Measurements from ENCODE around the gene AFAP1.
A peak's percentile ranks its signal among the peaks of the same experiment; 100 is the strongest.

Gene AFAP1

DNA sequence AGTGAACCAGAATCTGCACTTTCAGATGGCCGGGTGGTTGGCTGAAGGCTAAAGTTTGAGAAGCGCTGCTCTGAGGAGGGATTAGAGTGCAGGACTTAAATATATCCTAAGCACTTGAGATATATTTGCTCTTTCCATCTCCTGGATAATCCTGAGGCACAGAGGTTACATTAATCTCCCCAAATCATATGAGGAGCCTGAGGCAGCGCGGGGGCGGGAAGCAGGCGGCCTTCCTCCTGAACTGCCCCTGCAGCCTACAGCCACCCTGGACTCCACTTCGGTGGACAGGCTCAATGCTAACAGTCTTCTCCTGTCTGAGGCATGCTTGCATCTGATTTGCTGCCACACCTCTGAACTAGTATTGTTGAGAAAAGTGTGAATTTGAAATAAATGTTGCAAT lies 72.5 kb downstream of the AFAP1 start:
- H3K4me3 ChIP-seq (replicated peaks; ENCODE audit: low read depth, low read length), result no peak overlapping the region
- DNase-seq (ENCODE audit: low read depth), result no peak
- TF ChIP-seq, protein P1, sequence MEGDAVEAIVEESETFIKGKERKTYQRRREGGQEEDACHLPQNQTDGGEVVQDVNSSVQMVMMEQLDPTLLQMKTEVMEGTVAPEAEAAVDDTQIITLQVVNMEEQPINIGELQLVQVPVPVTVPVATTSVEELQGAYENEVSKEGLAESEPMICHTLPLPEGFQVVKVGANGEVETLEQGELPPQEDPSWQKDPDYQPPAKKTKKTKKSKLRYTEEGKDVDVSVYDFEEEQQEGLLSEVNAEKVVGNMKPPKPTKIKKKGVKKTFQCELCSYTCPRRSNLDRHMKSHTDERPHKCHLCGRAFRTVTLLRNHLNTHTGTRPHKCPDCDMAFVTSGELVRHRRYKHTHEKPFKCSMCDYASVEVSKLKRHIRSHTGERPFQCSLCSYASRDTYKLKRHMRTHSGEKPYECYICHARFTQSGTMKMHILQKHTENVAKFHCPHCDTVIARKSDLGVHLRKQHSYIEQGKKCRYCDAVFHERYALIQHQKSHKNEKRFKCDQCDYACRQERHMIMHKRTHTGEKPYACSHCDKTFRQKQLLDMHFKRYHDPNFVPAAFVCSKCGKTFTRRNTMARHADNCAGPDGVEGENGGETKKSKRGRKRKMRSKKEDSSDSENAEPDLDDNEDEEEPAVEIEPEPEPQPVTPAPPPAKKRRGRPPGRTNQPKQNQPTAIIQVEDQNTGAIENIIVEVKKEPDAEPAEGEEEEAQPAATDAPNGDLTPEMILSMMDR (IDR thresholded peaks at IDR 0.05; ENCODE audit: low read length, missing control alignments), result no peak

DNA sequence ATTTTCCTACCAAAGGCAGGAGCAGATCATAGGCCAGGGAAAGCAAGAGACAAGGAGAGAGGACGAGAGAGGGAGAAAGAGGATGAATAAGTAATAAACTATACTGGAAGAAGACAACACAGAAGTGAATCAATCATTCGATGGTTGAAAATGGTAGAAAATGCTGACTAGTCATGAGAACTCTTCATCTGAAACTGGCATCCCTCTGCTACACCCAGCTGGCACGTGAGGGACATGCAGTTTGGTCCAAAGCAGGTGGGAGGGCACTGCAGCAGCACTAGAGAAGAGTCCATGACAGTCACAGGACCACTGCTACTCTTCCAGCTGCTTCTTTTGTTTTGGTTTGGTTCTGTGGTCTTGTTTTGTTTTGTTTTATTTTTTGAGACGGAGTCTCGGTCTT lies 74.1 kb downstream of the AFAP1 start:
- H3K4me3 ChIP-seq (replicated peaks; ENCODE audit: low read depth, low read length), result no peak overlapping the region
- DNase-seq (ENCODE audit: low read depth), result no peak
- TF ChIP-seq, protein P1 (IDR thresholded peaks at IDR 0.05; ENCODE audit: low read length, missing control alignments), result no peak

DNA sequence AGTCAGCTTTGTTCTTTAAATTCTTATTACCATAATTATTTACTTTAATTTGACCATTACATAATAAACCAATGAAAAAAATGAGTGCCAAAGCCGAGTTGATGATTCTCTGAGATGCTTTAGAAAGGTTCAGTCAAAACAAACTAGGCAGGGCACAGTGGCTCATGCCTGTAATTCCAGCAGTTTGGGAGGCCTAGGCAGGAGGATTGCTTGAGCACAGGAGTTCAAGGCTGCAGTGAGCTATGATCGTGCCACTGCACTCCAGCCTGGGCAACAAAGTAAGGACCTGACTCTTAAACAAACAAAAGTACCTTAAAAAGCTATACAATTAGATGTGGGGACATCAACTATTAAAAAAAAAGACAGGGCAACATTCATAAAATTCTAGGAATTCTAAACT lies 75.0 kb downstream of the AFAP1 start:
- TF ChIP-seq, protein P1 (IDR thresholded peaks at IDR 0.05; ENCODE audit: low read length, missing control alignments), result no peak
- no peak overlapping the region for H3K4me3 ChIP-seq (replicated peaks; ENCODE audit: low read depth, low read length)
- DNase-seq (ENCODE audit: low read depth), result no peak

DNA sequence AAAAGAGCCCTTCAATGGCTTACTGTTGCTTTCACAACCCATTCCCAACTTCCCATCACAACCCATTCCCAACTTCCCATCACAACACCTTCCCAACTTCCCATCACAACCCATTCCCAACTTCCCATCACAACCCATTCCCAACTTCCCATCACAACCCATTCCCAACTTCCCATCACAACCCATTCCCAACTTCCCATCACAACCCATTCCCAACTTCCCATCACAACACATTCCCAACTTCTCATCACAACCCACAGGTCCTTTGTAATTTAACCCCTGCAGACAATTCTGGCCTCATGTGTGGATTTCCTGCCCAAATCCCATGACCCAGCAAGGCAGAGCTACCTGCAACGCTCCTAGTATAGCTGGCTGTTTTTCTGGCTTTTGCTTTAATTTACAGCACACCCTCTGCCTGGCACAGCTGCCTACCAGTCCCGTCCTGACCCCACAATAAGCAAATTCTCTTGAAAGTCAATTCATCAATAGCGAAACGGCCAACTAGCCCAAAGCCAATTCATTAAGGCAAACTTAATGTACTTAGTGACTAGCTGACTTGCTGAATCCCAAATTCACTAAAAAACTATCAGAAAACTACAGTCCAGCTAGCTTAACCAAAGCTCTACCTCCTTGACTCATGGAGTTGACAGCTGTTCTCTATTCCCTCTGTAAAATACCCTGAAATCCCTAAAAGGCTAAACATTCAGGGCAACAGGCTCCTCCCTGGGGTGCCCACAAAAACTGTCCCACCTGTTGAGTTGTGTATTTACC lies 75.6 kb downstream of the AFAP1 start:
- H3K4me3 ChIP-seq (replicated peaks; ENCODE audit: low read depth, low read length), result no peak overlapping the region
- TF ChIP-seq, protein P1 (IDR thresholded peaks at IDR 0.05; ENCODE audit: low read length, missing control alignments), result no peak
- no peak for DNase-seq (ENCODE audit: low read depth)

DNA sequence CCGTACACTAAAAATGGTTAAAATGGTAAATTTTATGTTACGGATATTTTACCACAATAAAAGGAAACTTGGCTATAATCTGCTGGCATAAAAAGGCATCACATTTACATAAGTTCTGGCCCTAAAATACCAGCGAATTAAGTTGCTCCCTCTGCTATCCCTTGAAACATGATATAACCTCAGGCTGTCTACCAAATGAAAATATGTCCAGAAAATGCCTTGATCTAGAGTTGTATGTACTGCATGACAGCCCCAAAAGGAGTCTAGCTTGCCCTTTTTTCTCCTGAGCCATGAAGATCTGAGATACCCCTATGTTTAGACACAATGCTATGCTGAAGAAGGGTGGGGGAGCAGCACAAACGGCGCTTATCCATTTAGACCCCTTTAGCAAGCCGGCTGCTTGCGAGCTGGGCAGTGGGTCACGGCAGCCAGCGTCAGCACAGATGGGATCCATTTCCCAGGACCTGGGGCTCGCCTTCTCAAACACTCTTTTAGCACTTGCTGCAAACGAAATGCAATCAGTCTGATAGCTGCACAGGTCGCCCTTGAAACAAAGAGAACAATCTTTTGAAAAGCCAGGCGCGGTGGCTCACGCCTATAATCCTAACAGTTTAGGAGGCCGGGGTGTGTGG lies 77.0 kb downstream of the AFAP1 start:
- DNase-seq (ENCODE audit: low read depth), result no peak
- TF ChIP-seq, protein P1 (IDR thresholded peaks at IDR 0.05; ENCODE audit: low read length, missing control alignments), result no peak
- H3K4me3 ChIP-seq (replicated peaks; ENCODE audit: low read depth, low read length), result no peak overlapping the region

DNA sequence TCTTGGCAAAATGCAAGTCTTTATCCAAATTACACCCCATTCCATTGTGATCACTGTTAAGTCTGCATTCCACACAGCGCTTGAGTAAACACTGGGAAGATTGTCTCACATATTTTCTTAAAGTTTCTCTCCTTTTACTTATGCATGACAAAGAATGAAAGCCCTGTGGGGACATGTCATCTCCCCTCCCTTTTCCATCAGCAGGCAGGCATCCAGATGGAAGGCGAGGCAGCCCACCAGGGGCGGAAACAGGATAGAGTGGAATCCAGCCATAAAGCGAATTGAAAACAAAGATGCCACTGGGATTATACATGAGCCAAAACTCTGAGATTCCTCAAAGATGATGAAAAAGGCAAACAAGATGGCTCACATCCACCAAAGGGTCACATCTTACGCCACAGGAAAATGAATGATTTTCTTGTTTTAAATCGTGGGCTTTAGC lies 78.2 kb downstream of the AFAP1 start:
- H3K4me3 ChIP-seq (replicated peaks; ENCODE audit: low read depth, low read length), result no peak overlapping the region
- peak; percentile 96 for DNase-seq (ENCODE audit: low read depth)
- TF ChIP-seq, protein P1 (IDR thresholded peaks at IDR 0.05; ENCODE audit: low read length, missing control alignments), result peak; percentile 8

All from fibroblast of pulmonary artery (primary cell).